Loucy (cell line): ENCODE results near the gene KRTAP20-3.

Source experiments
- H2AFZ ChIP-seq: fragments of 200-600 bp; sonication (generic); 2 replicates; pipeline ENCODE4 v1.6.0; 2016; ENCODE audit warnings: antibody characterized with exemption, mild to moderate bottlenecking, low read length, moderate library complexity
- H3F3A ChIP-seq: fragments of 200-600 bp; 2 replicates; pipeline ENCODE4 v1.6.0; 2016; ENCODE audit warnings: antibody characterized with exemption, low read depth, mild to moderate bottlenecking
- H3K27me3 ChIP-seq: fragments of 200-600 bp; sonication (generic); 2 replicates; pipeline ENCODE4 v1.6.1; 2014; ENCODE audit warnings: low read length, mild to moderate bottlenecking; ENCODE audit not compliant: insufficient read depth, poor library complexity, severe bottlenecking
- H3K36me3 ChIP-seq: fragments of 200-600 bp; sonication (generic); 2 replicates; pipeline ENCODE4 v1.6.1; 2016; ENCODE audit warnings: low read length; ENCODE audit not compliant: insufficient read depth
- H3K4me1 ChIP-seq: fragments of 200-600 bp; sonication (generic); 2 replicates; pipeline ENCODE4 v1.5.1; 2014; ENCODE audit warnings: low read length, mild to moderate bottlenecking; ENCODE audit not compliant: insufficient read depth, poor library complexity, severe bottlenecking
- H3K4me2 ChIP-seq: fragments of 200-600 bp; sonication (generic); 2 replicates; pipeline ENCODE4 v1.6.0; 2014; ENCODE audit warnings: antibody characterized with exemption, low read length, low read depth, mild to moderate bottlenecking; ENCODE audit not compliant: poor library complexity, severe bottlenecking
- H3K4me3 ChIP-seq: fragments of 200-600 bp; sonication (generic); 2 replicates; pipeline ENCODE4 v1.5.1; 2014; ENCODE audit warnings: low read length, mild to moderate bottlenecking, mixed read lengths; ENCODE audit not compliant: poor library complexity, severe bottlenecking
- H3K79me2 ChIP-seq: fragments of 200-600 bp; sonication (generic); 2 replicates; pipeline ENCODE4 v1.6.1; 2014; ENCODE audit warnings: low read length; ENCODE audit not compliant: insufficient read depth
- H3K9ac ChIP-seq: fragments of 200-600 bp; sonication (generic); 2 replicates; pipeline ENCODE4 v1.6.0; 2014; ENCODE audit warnings: mild to moderate bottlenecking, low read depth, low read length, moderate library complexity; ENCODE audit not compliant: poor library complexity, severe bottlenecking
- H3K9me2 ChIP-seq: fragments of 200-600 bp; sonication (generic); replicated peaks from 2 replicates; pipeline ENCODE4 v1.6.1; 2016; ENCODE audit warnings: low read depth, low read length, mixed read lengths
- H3K9me3 ChIP-seq: fragments of 200-600 bp; sonication (generic); 2 replicates; pipeline ENCODE4 v1.6.1; 2014; ENCODE audit warnings: mild to moderate bottlenecking, antibody characterized with exemption, low read length, low read depth; ENCODE audit not compliant: insufficient read depth
- H4K20me1 ChIP-seq: fragments of 200-600 bp; sonication (generic); 2 replicates; pipeline ENCODE4 v1.6.0; 2014; ENCODE audit warnings: antibody characterized with exemption, low read length, mild to moderate bottlenecking; ENCODE audit not compliant: insufficient read depth, poor library complexity, severe bottlenecking
- EZH2phosphoT487 ChIP-seq: fragments of 200-600 bp; IDR thresholded peaks from 2 replicates; pipeline ENCODE4 v1.6.1; 2018; ENCODE audit warnings: antibody characterized with exemption, mild to moderate bottlenecking, moderate library complexity, borderline replicate concordance
- TF ChIP-seq, protein P1 (sequence below): fragments of 200-600 bp; sonication (generic); conservative IDR thresholded peaks from 2 replicates; pipeline ENCODE4 v1.5.1; 2014; ENCODE audit warnings: mild to moderate bottlenecking, antibody characterized with exemption, low read length

The KRTAP20-3 gene

DNA sequence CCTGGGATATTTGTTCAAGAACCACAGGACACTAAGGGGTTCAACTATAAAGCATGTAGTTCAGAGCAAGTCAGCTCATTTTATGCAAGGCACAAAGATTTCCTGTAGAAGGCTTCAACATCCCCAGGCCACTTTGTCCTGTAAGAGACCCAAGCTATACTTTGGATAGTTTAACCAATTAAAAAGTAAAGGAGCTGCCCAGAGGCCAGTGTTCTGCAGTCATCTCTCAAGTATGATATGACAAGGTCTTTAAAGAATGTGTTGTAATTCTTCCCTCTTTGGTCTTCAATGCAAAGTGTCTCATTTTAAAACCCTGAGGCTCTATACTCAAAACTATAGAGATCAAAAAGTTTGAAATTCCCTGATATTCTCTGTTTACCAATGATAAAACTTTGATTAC lies 34.1 kb downstream of the KRTAP20-3 start:
- Histone ChIP-seq H3K27me3 (no peaks in the 10 kb centered on the region), H3K4me1 (no peaks in the 10 kb centered on the region), H3K9me2 (no peaks in the 10 kb centered on the region), H3K36me3 (no peaks in the 10 kb centered on the region), H3K4me2 (no peak overlapping the region), H3K79me2 (no peaks in the 10 kb centered on the region), H3K9ac (no peak overlapping the region), H2AFZ (no peak overlapping the region), H3K4me3 (no peak overlapping the region), H4K20me1 (no peaks in the 10 kb centered on the region), H3K9me3 (no peaks in the 10 kb centered on the region), H3F3A (no peaks in the 10 kb centered on the region)
- TF ChIP-seq, protein P1, sequence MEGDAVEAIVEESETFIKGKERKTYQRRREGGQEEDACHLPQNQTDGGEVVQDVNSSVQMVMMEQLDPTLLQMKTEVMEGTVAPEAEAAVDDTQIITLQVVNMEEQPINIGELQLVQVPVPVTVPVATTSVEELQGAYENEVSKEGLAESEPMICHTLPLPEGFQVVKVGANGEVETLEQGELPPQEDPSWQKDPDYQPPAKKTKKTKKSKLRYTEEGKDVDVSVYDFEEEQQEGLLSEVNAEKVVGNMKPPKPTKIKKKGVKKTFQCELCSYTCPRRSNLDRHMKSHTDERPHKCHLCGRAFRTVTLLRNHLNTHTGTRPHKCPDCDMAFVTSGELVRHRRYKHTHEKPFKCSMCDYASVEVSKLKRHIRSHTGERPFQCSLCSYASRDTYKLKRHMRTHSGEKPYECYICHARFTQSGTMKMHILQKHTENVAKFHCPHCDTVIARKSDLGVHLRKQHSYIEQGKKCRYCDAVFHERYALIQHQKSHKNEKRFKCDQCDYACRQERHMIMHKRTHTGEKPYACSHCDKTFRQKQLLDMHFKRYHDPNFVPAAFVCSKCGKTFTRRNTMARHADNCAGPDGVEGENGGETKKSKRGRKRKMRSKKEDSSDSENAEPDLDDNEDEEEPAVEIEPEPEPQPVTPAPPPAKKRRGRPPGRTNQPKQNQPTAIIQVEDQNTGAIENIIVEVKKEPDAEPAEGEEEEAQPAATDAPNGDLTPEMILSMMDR, result no peak
- no peak for TF ChIP-seq EZH2phosphoT487

DNA sequence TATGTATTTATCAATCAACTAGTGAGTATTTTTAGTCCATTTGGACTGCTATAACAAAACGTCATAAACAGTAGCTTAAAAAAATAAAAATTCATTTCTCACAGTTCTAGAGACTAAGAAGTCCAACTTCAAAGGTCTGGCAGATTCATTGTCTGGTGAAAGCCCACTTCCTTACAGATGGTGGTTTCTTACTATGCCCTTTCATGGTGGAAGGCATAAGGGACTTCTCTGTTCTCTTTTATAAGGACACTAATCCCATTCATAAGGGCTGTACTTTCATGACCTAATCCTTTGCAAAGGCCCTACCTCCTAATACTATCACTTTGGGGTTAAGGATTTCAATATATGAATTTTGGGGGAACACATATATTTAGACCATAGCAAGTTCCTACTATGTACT lies 37.9 kb downstream of the KRTAP20-3 start:
- H4K20me1 ChIP-seq, result no peaks in the 10 kb centered on the region
- H2AFZ ChIP-seq, result no peak overlapping the region
- no peaks in the 10 kb centered on the region for H3K36me3 ChIP-seq
- no peak overlapping the region for H3K4me2 ChIP-seq
- H3K4me3 ChIP-seq, result no peak overlapping the region
- TF ChIP-seq, protein P1, result no peak
- no peak for TF ChIP-seq EZH2phosphoT487
- no peak overlapping the region for H3K9ac ChIP-seq
- H3K79me2 ChIP-seq, result no peaks in the 10 kb centered on the region
- H3K9me2 ChIP-seq, result no peaks in the 10 kb centered on the region
- H3K9me3 ChIP-seq, result no peaks in the 10 kb centered on the region
- no peaks in the 10 kb centered on the region for H3K27me3 ChIP-seq
- no peaks in the 10 kb centered on the region for H3K4me1 ChIP-seq
- H3F3A ChIP-seq, result no peaks in the 10 kb centered on the region

DNA sequence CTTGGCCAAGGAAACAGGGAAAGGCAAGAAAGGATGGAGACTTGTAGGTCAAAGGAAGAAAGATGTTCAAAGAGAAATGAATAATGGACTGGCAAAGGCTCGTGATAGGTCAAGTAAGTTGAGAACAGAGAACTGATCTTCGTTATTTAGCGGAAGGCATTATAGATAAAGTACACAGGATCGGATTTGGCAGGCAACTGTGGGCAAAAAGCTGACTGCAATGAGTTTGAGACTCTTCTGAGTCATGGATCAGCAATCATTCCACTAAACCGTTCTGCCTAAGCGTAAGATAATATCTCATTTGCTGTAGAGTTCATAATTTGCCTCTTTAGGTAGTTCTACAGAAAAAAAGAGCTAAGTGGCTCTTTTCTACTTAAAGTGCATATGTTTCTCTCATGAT lies 41.8 kb downstream of the KRTAP20-3 start:
- Histone ChIP-seq H3K9me3 (no peaks in the 10 kb centered on the region), H3K4me3 (no peak overlapping the region), H3F3A (no peaks in the 10 kb centered on the region), H3K9me2 (no peaks in the 10 kb centered on the region), H3K4me1 (no peaks in the 10 kb centered on the region), H2AFZ (no peak overlapping the region), H3K79me2 (no peaks in the 10 kb centered on the region), H3K36me3 (no peaks in the 10 kb centered on the region), H3K9ac (no peak overlapping the region), H3K27me3 (no peaks in the 10 kb centered on the region), H3K4me2 (no peak overlapping the region), H4K20me1 (no peaks in the 10 kb centered on the region)
- TF ChIP-seq, protein P1, result no peak
- no peak for TF ChIP-seq EZH2phosphoT487
